GM18951 (cell line): ENCODE data around the gene MAGEF1.
"Not testable (repeated sequence)": the region's sequence is repeated elsewhere in the genome, so short reads cannot be mapped to it uniquely, and the experiment has no call there.

Source experiments
- POLR2A ChIP-seq: IDR thresholded peaks from 4 replicates; pipeline ENCODE4 v1.6.1; 2011; ENCODE audit warnings: mild to moderate bottlenecking; ENCODE audit not compliant: insufficient read length, insufficient read depth; ENCODE audit errors: extremely low read depth
- in situ Hi-C: fragments of 300-500 bp; cut with MboI; formaldehyde crosslinking; loops from one replicate; pipeline ENCODE4 v1.12.0; 2022; ENCODE audit warnings: low sequenced_read_pairs, mixed read lengths, inconsistent platforms; ENCODE audit not compliant: unreplicated experiment

The MAGEF1 gene

GRCh38 chr3:184738982-184739381 is 27.1 kb upstream of the MAGEF1 start:
- no peak for TF ChIP-seq POLR2A
- in situ Hi-C loops: no loop called here

- in situ Hi-C loops: no loop called here
- no peak for TF ChIP-seq POLR2A
Observed at GRCh38 chr3:184738506-184738890, 26.6 kb upstream of the MAGEF1 start.

- in situ Hi-C loops: no loop called here
- TF ChIP-seq POLR2A: no peak
Observed at GRCh38 chr3:184737641-184738505, 26.0 kb upstream of the MAGEF1 start.

GRCh38 chr3:184737063-184737462 is 25.2 kb upstream of the MAGEF1 start:
- in situ Hi-C loops: no loop called here
- no peak for TF ChIP-seq POLR2A

- no peak for TF ChIP-seq POLR2A
- in situ Hi-C loops: no loop called here
Observed at GRCh38 chr3:184734903-184735701, 23.2 kb upstream of the MAGEF1 start.

- in situ Hi-C loops: no loop called here
- no peak for TF ChIP-seq POLR2A
Observed at GRCh38 chr3:184733971-184734608, 22.2 kb upstream of the MAGEF1 start.

GRCh38 chr3:184733181-184733580 is 21.3 kb upstream of the MAGEF1 start:
- in situ Hi-C loops: no loop called here
- no peak for TF ChIP-seq POLR2A

- in situ Hi-C loops: no loop called here
- no peak for TF ChIP-seq POLR2A
Observed at GRCh38 chr3:184731786-184732537, 20.1 kb upstream of the MAGEF1 start.

GRCh38 chr3:184730924-184731323 is 19.1 kb upstream of the MAGEF1 start:
- in situ Hi-C loops: no loop called here
- no peak for TF ChIP-seq POLR2A

GRCh38 chr3:184729154-184729553 is 17.3 kb upstream of the MAGEF1 start:
- in situ Hi-C loops: not testable (repeated sequence)

GRCh38 chr3:184728010-184728527 is 16.2 kb upstream of the MAGEF1 start:
- no peak for TF ChIP-seq POLR2A
- in situ Hi-C loops: no loop called here

- in situ Hi-C loops: no loop called here
- TF ChIP-seq POLR2A: no peak
Observed at GRCh38 chr3:184727357-184728009, 15.6 kb upstream of the MAGEF1 start.
